Esophagus muscularis mucosa (tissue), 4 donors: Measurements from ENCODE around the gene SPPL3. TPM values are rescaled to one million over a fixed set of nuclear protein-coding genes. Genes with fewer than 3 reads are reported as not detected.

Experiments
- DNase-seq: peaks from one replicate; pipeline ENCODE4 v3.0.0-alpha.2; 2017; ENCODE audit errors: extremely low spot score
- H3K27ac ChIP-seq, 4 donors: fragments of 200-600 bp; sonication (generic); replicated peaks in 1 of 4; 1 replicate in 3 of 4; 2 replicates in 1 of 4; pipeline ENCODE4 v1.5.1; 2016 to 2019; ENCODE audit warnings: mild to moderate bottlenecking in 1 of 4
- H3K27me3 ChIP-seq, 4 donors: fragments of 200-600 bp; sonication (generic); one replicate each; pipeline versions ENCODE4 v1.5.1 to v1.6.0; 2016 to 2019
- H3K36me3 ChIP-seq, 4 donors: fragments of 200-600 bp; sonication (generic); one replicate each; pipeline ENCODE4 v1.5.1; 2016 to 2019
- H3K4me1 ChIP-seq, 4 donors: fragments of 200-600 bp; sonication (generic); one replicate each; pipeline ENCODE4 v1.5.1; 2016 to 2019
- H3K4me3 ChIP-seq, 4 donors: fragments of 200-600 bp; sonication (generic); 1 replicate in 2 of 4; 2 replicates in 2 of 4; pipeline ENCODE4 v1.5.1; 2016 to 2019; ENCODE audit warnings: mild to moderate bottlenecking in 4 of 4, moderate library complexity in 1 of 4
- H3K9me3 ChIP-seq, 4 donors: fragments of 200-600 bp; sonication (generic); 1 replicate in 3 of 4; 2 replicates in 1 of 4; pipeline ENCODE4 v1.5.1; 2016 to 2019
- EP300 ChIP-seq: sonication (generic); formaldehyde crosslinking; IDR thresholded peaks from one replicate; pipeline ENCODE4 v1.6.1; 2017; ENCODE audit warnings: antibody characterized with exemption
- POLR2A ChIP-seq: fragments of 450-650 bp; IDR thresholded peaks from one replicate; pipeline ENCODE4 v1.6.1; 2017; ENCODE audit warnings: antibody characterized with exemption, moderate library complexity, mild to moderate bottlenecking, low read depth
- POLR2AphosphoS5 ChIP-seq, 2 donors: sonication (generic); formaldehyde crosslinking; IDR thresholded peaks; one replicate each; pipeline ENCODE4 v1.6.1; 2017; ENCODE audit warnings: antibody characterized with exemption in 2 of 2
- WGBS: methylation state at CpG from one replicate; pipeline ENCODE4 v1.1.5; 2018; 5-methylcytosine and 5-hydroxymethylcytosine counted together
- intact Hi-C: fragments of 100-400 bp; cut with DNase I; formaldehyde crosslinking; loops from one replicate; pipeline ENCODE4 v1.15.1; 2023
- total RNA-seq, 4 donors: library from RNA; depleted of rRNA; stranded (reverse); fragments of >200 nt; gene quantifications; one replicate each; pipeline versions ENCODE4 v1.1.0 to v1.2.1, GENCODE V29; 2016
- TF ChIP-seq, protein P1 (sequence below), 3 experiments: fragments of 200-600 bp in 2 of 3; fragments of 450-650 bp in 1 of 3; sonication (generic) in 2 of 3; IDR thresholded peaks; one replicate each; pipeline ENCODE4 v1.5.1; 2017 to 2019; ENCODE audit warnings: antibody characterized with exemption in 3 of 3, mild to moderate bottlenecking in 2 of 3, moderate library complexity in 1 of 3

SPPL3 gene
- total RNA-seq, 4 donors from 2014 or later = 18.4 to 32.1 (median 21.8) TPM

DNA sequence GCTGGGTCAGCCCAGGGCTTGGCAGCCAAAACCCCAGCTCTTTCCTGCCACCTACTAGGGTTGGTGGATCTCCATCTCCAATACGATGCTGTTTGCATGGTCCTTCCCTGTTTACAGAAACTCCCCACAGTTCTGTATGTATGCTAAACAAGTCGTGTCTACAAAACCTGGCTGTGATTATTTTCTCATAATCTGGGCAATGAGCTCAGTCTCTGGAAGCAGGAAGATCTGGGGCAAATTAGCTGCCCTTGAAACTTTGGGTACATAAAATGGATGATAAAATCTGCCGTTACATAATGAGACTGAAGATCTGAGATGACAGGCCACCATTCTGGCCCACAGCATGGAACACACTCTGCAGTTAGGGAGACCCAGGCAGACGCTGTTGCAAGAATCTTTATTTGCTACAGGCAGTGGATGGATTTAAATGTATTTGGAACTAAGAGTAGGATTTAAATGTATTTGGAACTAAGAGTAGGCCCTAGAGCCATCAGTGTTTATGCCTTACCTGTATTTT, 146.9 kb downstream of the SPPL3 start:
- H3K4me1 ChIP-seq = peaks cover 13 to 15% (median 15%) of the 10 kb centered on the region in 4 donors
- WGBS = 84% methylated on average over 4 of the region's 4 CpGs
- H3K4me3 ChIP-seq = no peak overlapping the region
- no peaks in the 10 kb centered on the region for H3K9me3 ChIP-seq
- H3K27ac ChIP-seq = no peak overlapping the region
- DNase-seq = no peak
- TF ChIP-seq POLR2A = no peak
- no peak for TF ChIP-seq POLR2AphosphoS5 (IDR thresholded peaks at IDR 0.05)
- TF ChIP-seq, protein P1, sequence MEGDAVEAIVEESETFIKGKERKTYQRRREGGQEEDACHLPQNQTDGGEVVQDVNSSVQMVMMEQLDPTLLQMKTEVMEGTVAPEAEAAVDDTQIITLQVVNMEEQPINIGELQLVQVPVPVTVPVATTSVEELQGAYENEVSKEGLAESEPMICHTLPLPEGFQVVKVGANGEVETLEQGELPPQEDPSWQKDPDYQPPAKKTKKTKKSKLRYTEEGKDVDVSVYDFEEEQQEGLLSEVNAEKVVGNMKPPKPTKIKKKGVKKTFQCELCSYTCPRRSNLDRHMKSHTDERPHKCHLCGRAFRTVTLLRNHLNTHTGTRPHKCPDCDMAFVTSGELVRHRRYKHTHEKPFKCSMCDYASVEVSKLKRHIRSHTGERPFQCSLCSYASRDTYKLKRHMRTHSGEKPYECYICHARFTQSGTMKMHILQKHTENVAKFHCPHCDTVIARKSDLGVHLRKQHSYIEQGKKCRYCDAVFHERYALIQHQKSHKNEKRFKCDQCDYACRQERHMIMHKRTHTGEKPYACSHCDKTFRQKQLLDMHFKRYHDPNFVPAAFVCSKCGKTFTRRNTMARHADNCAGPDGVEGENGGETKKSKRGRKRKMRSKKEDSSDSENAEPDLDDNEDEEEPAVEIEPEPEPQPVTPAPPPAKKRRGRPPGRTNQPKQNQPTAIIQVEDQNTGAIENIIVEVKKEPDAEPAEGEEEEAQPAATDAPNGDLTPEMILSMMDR (IDR thresholded peaks at IDR 0.05) = no peak
- no peak for TF ChIP-seq EP300
- intact Hi-C loops = no loop called here
- H3K27me3 ChIP-seq = no peaks in the 10 kb centered on the region
- H3K36me3 ChIP-seq = peaks cover 0 to 21% (median 6%) of the 10 kb centered on the region in 4 donors

DNA sequence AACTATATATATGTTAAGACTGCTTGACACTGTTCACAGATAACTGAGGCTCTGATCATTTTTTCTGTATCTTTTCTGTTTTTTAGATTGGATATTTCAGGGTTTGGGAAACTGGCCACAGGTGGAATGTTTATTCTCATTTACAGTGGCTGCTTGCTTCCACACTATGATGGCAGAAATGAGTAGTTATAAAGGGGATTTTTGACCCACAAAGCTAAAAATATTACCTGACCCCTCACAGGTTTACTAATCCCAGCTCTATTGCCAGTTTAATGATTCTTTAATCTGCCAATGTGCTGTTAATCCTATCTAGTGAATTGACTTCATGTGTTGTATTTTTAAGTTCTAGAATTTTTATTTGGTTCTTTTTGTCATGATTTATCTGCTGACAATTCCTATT, 148.9 kb downstream of the SPPL3 start:
- Histone ChIP-seq H3K9me3 (no peaks in the 10 kb centered on the region), H3K27ac (no peak overlapping the region), H3K4me1 (no peaks in the 10 kb centered on the region), H3K36me3 (peaks cover 0 to 6% (median 2%) of the 10 kb centered on the region in 4 donors), H3K27me3 (no peaks in the 10 kb centered on the region), H3K4me3 (no peak overlapping the region)
- intact Hi-C loops = no loop called here
- TF ChIP-seq POLR2A (no peak), EP300 (no peak)
- TF ChIP-seq, protein P1 (IDR thresholded peaks at IDR 0.05) = no peak
- DNase-seq = no peak

DNA sequence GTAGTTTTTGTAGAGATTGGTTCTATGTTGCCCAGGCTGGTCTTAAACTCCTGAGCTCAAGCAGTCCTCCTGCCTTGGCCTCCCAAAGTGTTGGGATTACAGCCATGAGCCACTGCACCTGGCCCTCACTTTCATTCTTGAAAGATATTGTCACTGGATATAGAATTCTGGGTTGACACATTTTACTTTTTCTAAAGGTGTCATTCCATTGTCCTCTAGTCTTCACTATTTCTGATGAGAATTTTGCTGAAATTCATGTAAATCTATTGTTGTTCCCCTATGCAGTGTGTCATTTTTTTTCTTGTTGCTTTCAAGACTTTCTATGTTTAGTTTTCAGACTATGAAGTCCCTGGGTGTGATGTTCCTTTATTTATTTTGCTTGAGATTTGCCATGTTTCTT, 149.4 kb downstream of the SPPL3 start:
- no peaks in the 10 kb centered on the region for H3K4me1 ChIP-seq
- no peaks in the 10 kb centered on the region for H3K27me3 ChIP-seq
- no peaks in the 10 kb centered on the region for H3K9me3 ChIP-seq
- H3K4me3 ChIP-seq = no peak overlapping the region
- H3K27ac ChIP-seq = no peak overlapping the region
- DNase-seq = no peak
- intact Hi-C loops = no loop called here
- no peak for TF ChIP-seq POLR2A
- TF ChIP-seq, protein P1 (IDR thresholded peaks at IDR 0.05) = no peak
- no peak for TF ChIP-seq EP300
- no peak for TF ChIP-seq POLR2AphosphoS5 (IDR thresholded peaks at IDR 0.05)
- H3K36me3 ChIP-seq = peaks cover 0 to 2% (median 0%) of the 10 kb centered on the region in 4 donors

DNA sequence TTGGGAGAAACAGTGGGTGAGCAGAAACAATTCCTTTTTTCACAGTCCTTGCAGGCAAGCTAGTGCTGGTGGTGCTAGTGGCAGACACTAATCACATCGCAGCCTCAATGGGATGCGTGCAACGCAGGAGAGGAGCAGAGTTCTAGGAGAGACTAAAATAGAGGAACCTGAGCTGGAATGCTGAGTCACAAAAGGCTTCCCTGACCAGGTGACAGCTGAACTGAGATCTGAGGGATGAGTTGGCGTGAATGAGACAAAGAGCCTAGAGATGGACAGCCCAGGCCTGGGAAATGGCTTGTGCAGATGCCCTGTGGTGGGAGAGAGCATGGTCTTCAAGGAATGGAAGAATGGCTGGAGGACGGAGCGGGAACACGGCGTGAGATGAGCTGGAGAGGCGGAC, 152.8 kb downstream of the SPPL3 start:
- 96% methylated on average over 9 of the region's 9 CpGs for WGBS
- no peak for TF ChIP-seq POLR2AphosphoS5 (IDR thresholded peaks at IDR 0.05)
- TF ChIP-seq POLR2A = no peak
- TF ChIP-seq EP300 = no peak
- TF ChIP-seq, protein P1 (IDR thresholded peaks at IDR 0.05) = no peak
- no peak for DNase-seq
- no peaks in the 10 kb centered on the region for H3K27me3 ChIP-seq
- H3K27ac ChIP-seq = no peak overlapping the region
- intact Hi-C loops = no loop called here
- H3K4me3 ChIP-seq = no peak overlapping the region
- no peaks in the 10 kb centered on the region for H3K36me3 ChIP-seq
- H3K4me1 ChIP-seq = no peaks in the 10 kb centered on the region
- H3K9me3 ChIP-seq = no peaks in the 10 kb centered on the region

DNA sequence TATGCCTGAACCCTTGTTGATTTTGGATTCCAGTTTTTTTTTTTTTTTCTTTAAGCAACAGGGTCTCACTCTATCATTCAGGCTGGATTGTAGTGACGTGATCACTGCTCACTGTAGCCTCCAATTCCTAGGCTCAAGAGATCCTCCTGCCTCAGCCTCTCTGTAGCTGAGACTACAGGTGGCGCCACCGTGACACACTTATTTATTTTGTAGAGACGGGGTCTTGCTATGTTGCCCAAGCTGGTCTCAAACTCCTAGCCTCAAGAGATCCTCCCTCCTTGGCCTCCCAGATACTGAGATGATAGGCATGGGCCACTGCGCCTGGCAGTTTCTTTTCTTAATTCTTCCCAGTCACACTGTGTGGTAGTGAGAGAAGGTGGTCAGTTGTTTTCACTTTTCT, 153.4 kb downstream of the SPPL3 start:
- intact Hi-C loops = no loop called here
- over 99% methylated on average over 5 of the region's 5 CpGs for WGBS
- Histone ChIP-seq H3K27ac (no peak overlapping the region), H3K36me3 (no peaks in the 10 kb centered on the region), H3K27me3 (no peaks in the 10 kb centered on the region), H3K4me3 (no peak overlapping the region), H3K9me3 (no peaks in the 10 kb centered on the region), H3K4me1 (no peaks in the 10 kb centered on the region)
- TF ChIP-seq POLR2AphosphoS5 (IDR thresholded peaks at IDR 0.05) = no peak
- TF ChIP-seq, protein P1 (IDR thresholded peaks at IDR 0.05) = no peak
- TF ChIP-seq POLR2A = no peak
- TF ChIP-seq EP300 = no peak
- no peak for DNase-seq
